ENCODE results near the gene PTPRG. TPM values are rescaled to one million over a fixed set of nuclear protein-coding genes. Genes with fewer than 3 reads are reported as not detected.

Gene PTPRG
- total RNA-seq, 4 donors from 2014 or later = 21.1 to 54.2 (median 30.6) TPM

DNA sequence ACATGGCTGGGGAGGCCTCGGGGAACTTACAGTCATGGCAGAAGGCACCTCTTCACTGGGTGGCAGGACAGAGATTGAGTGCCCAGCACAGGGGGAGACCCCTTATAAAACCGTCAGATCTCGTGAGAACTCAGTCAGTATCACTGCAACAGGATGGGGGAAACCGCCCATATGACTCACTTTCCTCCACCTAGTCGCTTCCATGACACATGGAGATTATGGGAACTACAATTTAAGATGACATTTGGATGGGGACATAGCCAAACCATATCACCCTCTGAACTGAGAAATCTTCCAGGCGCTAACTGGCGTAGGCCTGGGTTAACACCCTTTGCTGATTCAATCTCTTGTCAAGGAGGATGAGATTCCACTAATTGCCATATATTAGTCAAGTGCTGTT, 419.7 kb downstream of the PTPRG start:
- ATAC-seq = no peak
- Histone ChIP-seq H3K9me3 (no peaks in the 10 kb centered on the region), H3K27ac (no peak overlapping the region), H3K4me1 (peaks cover 10 to 13% of the 10 kb centered on the region in 2 donors), H3K36me3 (no peaks in the 10 kb centered on the region), H3K27me3 (no peaks in the 10 kb centered on the region), H3K4me3 (no peak overlapping the region)
- intact Hi-C loops (cut with DNase I; ENCODE audit: low total_unique reads) = no loop called here
- TF ChIP-seq, protein P1, sequence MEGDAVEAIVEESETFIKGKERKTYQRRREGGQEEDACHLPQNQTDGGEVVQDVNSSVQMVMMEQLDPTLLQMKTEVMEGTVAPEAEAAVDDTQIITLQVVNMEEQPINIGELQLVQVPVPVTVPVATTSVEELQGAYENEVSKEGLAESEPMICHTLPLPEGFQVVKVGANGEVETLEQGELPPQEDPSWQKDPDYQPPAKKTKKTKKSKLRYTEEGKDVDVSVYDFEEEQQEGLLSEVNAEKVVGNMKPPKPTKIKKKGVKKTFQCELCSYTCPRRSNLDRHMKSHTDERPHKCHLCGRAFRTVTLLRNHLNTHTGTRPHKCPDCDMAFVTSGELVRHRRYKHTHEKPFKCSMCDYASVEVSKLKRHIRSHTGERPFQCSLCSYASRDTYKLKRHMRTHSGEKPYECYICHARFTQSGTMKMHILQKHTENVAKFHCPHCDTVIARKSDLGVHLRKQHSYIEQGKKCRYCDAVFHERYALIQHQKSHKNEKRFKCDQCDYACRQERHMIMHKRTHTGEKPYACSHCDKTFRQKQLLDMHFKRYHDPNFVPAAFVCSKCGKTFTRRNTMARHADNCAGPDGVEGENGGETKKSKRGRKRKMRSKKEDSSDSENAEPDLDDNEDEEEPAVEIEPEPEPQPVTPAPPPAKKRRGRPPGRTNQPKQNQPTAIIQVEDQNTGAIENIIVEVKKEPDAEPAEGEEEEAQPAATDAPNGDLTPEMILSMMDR (IDR thresholded peaks at IDR 0.05 in 4 of 5, conservative IDR thresholded peaks at IDR 0.05 in 1 of 5) = no peak
- TF ChIP-seq POLR2A (IDR thresholded peaks at IDR 0.05) = no peak
- no peak for DNase-seq
- in situ Hi-C loops (cut with MboI; ENCODE audit: low sequenced_read_pairs in 4 of 4) = no loop called here

DNA sequence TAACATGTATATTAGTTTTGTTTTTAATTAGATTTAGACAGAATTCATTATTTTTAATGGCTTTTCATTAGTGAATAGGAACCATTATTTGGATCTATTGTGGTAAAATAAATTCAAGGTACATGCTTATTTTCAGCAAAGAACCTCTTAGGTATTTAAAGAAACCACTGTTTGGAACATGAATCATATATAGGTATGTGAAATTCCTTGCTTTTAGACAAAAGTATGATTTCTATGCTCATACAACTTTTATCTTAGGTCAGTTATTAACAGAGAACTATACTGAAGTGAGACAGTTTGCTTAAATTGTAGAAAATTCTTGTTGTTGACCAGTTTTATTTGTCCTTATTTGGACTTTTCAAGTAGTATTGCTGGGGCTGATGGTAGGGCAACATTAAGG, 422.1 kb downstream of the PTPRG start:
- TF ChIP-seq, protein P1 (IDR thresholded peaks at IDR 0.05 in 4 of 5, conservative IDR thresholded peaks at IDR 0.05 in 1 of 5) = no peak
- no peak for TF ChIP-seq POLR2A (IDR thresholded peaks at IDR 0.05)
- in situ Hi-C loops (cut with MboI; ENCODE audit: low sequenced_read_pairs in 4 of 4) (no loop called here), intact Hi-C loops (cut with DNase I; ENCODE audit: low total_unique reads) (no loop called here)
- Histone ChIP-seq H3K9me3 (no peaks in the 10 kb centered on the region), H3K27ac (no peak overlapping the region), H3K27me3 (no peaks in the 10 kb centered on the region), H3K36me3 (no peaks in the 10 kb centered on the region), H3K4me3 (no peak overlapping the region), H3K4me1 (peaks cover 6 to 21% of the 10 kb centered on the region in 2 donors)
- ATAC-seq (no peak), DNase-seq (no peak)

DNA sequence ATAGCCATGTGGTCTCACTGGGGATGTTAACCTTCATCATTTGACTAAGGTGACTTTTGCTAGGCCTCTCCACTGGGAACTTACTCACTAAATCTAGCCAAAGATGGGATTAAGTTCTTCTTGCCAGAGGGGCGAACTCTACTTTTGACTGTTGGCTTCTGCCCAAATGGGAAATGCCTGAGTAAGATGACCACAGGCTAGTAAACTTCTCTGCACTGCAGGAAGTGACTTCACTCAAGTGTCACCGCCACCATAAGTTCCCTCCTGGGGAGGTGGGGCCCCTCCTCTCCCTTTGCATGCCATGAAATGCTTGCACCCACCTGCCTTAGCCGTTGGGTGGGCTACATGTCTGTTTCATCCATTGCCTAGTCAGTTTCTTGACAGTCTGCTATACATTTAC, 423.6 kb downstream of the PTPRG start:
- Histone ChIP-seq H3K36me3 (no peaks in the 10 kb centered on the region), H3K4me3 (no peak overlapping the region), H3K27me3 (no peaks in the 10 kb centered on the region), H3K9me3 (no peaks in the 10 kb centered on the region), H3K27ac (no peak overlapping the region), H3K4me1 (peaks cover 2 to 31% of the 10 kb centered on the region in 2 donors)
- ATAC-seq = peak in 1 of 2 donors; percentile 23
- no peak for DNase-seq
- intact Hi-C loops (cut with DNase I; ENCODE audit: low total_unique reads) = no loop called here
- in situ Hi-C loops (cut with MboI; ENCODE audit: low sequenced_read_pairs in 4 of 4) = no loop called here
- TF ChIP-seq, protein P1 (IDR thresholded peaks at IDR 0.05 in 4 of 5, conservative IDR thresholded peaks at IDR 0.05 in 1 of 5) = no peak
- no peak for TF ChIP-seq POLR2A (IDR thresholded peaks at IDR 0.05)

DNA sequence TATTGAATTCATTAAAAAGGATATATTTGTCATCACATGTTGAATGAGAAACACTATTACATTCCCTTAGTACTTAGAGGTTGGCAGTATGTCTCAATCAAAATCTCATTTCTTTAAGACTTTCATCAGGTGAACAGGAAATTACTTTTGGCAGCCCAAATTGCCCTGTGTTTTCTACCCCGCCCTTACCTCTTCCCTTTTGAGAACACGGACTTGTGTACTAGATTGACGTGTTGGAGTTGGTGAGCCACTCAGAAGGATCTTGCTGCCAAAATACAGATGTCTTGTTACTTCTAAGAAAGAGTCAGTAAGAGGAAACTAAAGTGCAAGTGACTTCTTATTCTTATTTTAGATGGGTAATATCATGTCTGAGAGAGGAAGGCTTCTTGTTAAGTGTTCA, 425.1 kb downstream of the PTPRG start:
- H3K27ac ChIP-seq = no peak overlapping the region
- intact Hi-C loops (cut with DNase I; ENCODE audit: low total_unique reads) (no loop called here), in situ Hi-C loops (cut with MboI; ENCODE audit: low sequenced_read_pairs in 4 of 4) (no loop called here)
- no peaks in the 10 kb centered on the region for H3K27me3 ChIP-seq
- H3K4me3 ChIP-seq = no peak overlapping the region
- ATAC-seq (no peak), DNase-seq (no peak)
- peaks cover 0 to 25% of the 10 kb centered on the region in 2 donors for H3K4me1 ChIP-seq
- H3K9me3 ChIP-seq = no peaks in the 10 kb centered on the region
- TF ChIP-seq POLR2A (IDR thresholded peaks at IDR 0.05) = no peak
- TF ChIP-seq, protein P1 (IDR thresholded peaks at IDR 0.05 in 4 of 5, conservative IDR thresholded peaks at IDR 0.05 in 1 of 5) = no peak
- no peaks in the 10 kb centered on the region for H3K36me3 ChIP-seq

DNA sequence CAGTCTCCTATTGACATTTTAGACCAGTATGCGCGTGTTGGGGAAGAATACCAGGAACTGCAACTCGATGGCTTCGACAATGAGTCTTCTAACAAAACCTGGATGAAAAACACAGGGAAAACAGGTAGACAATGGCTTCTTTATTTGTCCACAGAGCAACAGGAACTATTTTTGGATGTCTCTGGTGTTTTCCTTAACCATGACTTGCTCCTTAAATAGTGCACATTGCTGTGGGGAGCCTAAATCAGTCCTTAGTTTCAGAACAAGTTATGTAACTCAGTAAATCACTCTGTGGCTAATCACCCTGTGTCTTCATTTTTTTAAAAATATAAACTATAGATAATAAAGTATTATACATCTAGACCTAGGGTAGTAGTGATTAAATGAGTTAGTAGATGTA, 428.3 kb downstream of the PTPRG start:
- H3K4me1 ChIP-seq = peaks cover 0 to 25% of the 10 kb centered on the region in 2 donors
- ATAC-seq = no peak
- in situ Hi-C loops (cut with MboI; ENCODE audit: low sequenced_read_pairs in 4 of 4) (no loop called here), intact Hi-C loops (cut with DNase I; ENCODE audit: low total_unique reads) (no loop called here)
- no peak for DNase-seq
- no peak overlapping the region for H3K27ac ChIP-seq
- no peaks in the 10 kb centered on the region for H3K27me3 ChIP-seq
- no peaks in the 10 kb centered on the region for H3K9me3 ChIP-seq
- H3K4me3 ChIP-seq = no peak overlapping the region
- no peaks in the 10 kb centered on the region for H3K36me3 ChIP-seq
- TF ChIP-seq, protein P1 (IDR thresholded peaks at IDR 0.05 in 4 of 5, conservative IDR thresholded peaks at IDR 0.05 in 1 of 5) = no peak
- no peak for TF ChIP-seq POLR2A (IDR thresholded peaks at IDR 0.05)
